ENCODE data around the gene MKLN1. TPM values are rescaled to one million over a fixed set of nuclear protein-coding genes. Genes with fewer than 3 reads are reported as not detected.

The MKLN1 gene
- total RNA-seq, 1 experiment from 2014 or later, result 30.0 TPM

- peak; percentile 73 for DNase-seq (ENCODE audit: low read depth)
Measured at GRCh38 chr7:131544449-131545301, 217.0 kb downstream of the MKLN1 start.

GRCh38 chr7:131546126-131546525 is 218.4 kb downstream of the MKLN1 start:
- no peak for DNase-seq (ENCODE audit: low read depth)

Other genes starting within 250 kb of the MKLN1 start
- 111 and 131 TPM in 2 replicates for gene PODXL, start 228.8 kb downstream of the MKLN1 start, total RNA-seq (2014; rRNA removed; shearing (Covaris generic))